Activated naive CD4-positive, alpha-beta T cell treated with Interleukin-2 at 50 U/mL for 16 hours (primary cell): ENCODE measurements around the gene LHPP.
"Not testable (repeated sequence)": the region's sequence is repeated elsewhere in the genome, so short reads cannot be mapped to it uniquely, and the experiment has no call there.

Experiments used
- DNase-seq: peaks from one replicate; pipeline ENCODE4 v3.0.0-alpha.2; 2020

The LHPP gene

GRCh38 chr10:124539935-124540641 is 78.5 kb downstream of the LHPP start:
- DNase-seq, result peak; percentile 75

GRCh38 chr10:124541076-124541903 is 79.7 kb downstream of the LHPP start:
- DNase-seq, result no peak

GRCh38 chr10:124542336-124542735 is 80.7 kb downstream of the LHPP start:
- DNase-seq, result no peak

GRCh38 chr10:124543146-124543545 is 81.5 kb downstream of the LHPP start:
- no peak for DNase-seq

GRCh38 chr10:124543971-124544370 is 82.3 kb downstream of the LHPP start:
- DNase-seq, result no peak

GRCh38 chr10:124544711-124545110 is 83.1 kb downstream of the LHPP start:
- no peak for DNase-seq

GRCh38 chr10:124545351-124546054 is 83.9 kb downstream of the LHPP start:
- DNase-seq, result no peak

GRCh38 chr10:124546055-124546369 is 84.4 kb downstream of the LHPP start:
- no peak for DNase-seq

- DNase-seq, result no peak
Observed at GRCh38 chr10:124546957-124547646, 85.5 kb downstream of the LHPP start.

GRCh38 chr10:124547647-124548168 is 86.1 kb downstream of the LHPP start:
- DNase-seq, result no peak

- not testable (repeated sequence) for DNase-seq
Observed at GRCh38 chr10:124549171-124549570, 87.5 kb downstream of the LHPP start.

- no peak for DNase-seq
Observed at GRCh38 chr10:124550293-124551034, 88.8 kb downstream of the LHPP start.

- no peak for DNase-seq
Observed at GRCh38 chr10:124551097-124551496, 89.5 kb downstream of the LHPP start.

GRCh38 chr10:124551755-124552154 is 90.1 kb downstream of the LHPP start:
- no peak for DNase-seq

GRCh38 chr10:124552691-124553276 is 91.2 kb downstream of the LHPP start:
- no peak for DNase-seq

GRCh38 chr10:124554085-124554858 is 92.6 kb downstream of the LHPP start:
- DNase-seq, result no peak

GRCh38 chr10:124557167-124557566 is 95.5 kb downstream of the LHPP start:
- DNase-seq, result no peak

GRCh38 chr10:124557648-124558338 is 96.2 kb downstream of the LHPP start:
- DNase-seq, result no peak

- DNase-seq, result no peak
Observed at GRCh38 chr10:124558339-124559321, 97.0 kb downstream of the LHPP start.
